HG03039 (cell line): ENCODE measurements around the gene RGL3.
"Not testable (repeated sequence)": the region's sequence is repeated elsewhere in the genome, so short reads cannot be mapped to it uniquely, and the experiment has no call there.

Source experiments
- ATAC-seq: cut with Tn5 transposase; IDR thresholded peaks from one replicate; pipeline ENCODE4 v1.9.1; 2021; ENCODE audit warnings: mild to moderate bottlenecking, moderate library complexity; ENCODE audit not compliant: unreplicated experiment

The RGL3 gene

GRCh38 chr19:11421371-11422098 lies 2.4 kb upstream of the RGL3 start:
- ATAC-seq: no peak

GRCh38 chr19:11420429-11421370 lies 1.6 kb upstream of the RGL3 start:
- ATAC-seq: no peak

- no peak for ATAC-seq
These were observed 993 bp downstream of the RGL3 start for GRCh38 chr19:11418094-11418548.

- ATAC-seq: no peak
These were observed 2.6 kb downstream of the RGL3 start for GRCh38 chr19:11416346-11417052.

GRCh38 chr19:11414544-11414943 lies 4.6 kb downstream of the RGL3 start:
- ATAC-seq: no peak

GRCh38 chr19:11410682-11411081 lies 8.4 kb downstream of the RGL3 start:
- ATAC-seq: no peak

GRCh38 chr19:11408591-11408990 lies 10.5 kb downstream of the RGL3 start:
- ATAC-seq: no peak

- not testable (repeated sequence) for ATAC-seq
These were observed 12.3 kb downstream of the RGL3 start for GRCh38 chr19:11406703-11407236.

- ATAC-seq: no peak
These were observed 13.1 kb downstream of the RGL3 start for GRCh38 chr19:11405846-11406643.

GRCh38 chr19:11404588-11405222 lies 14.4 kb downstream of the RGL3 start:
- ATAC-seq: no peak

- ATAC-seq: no peak
These were observed 17.1 kb downstream of the RGL3 start for GRCh38 chr19:11401808-11402543.

- no peak for ATAC-seq
These were observed 18.3 kb downstream of the RGL3 start for GRCh38 chr19:11400798-11401197.

GRCh38 chr19:11399667-11400066 lies 19.4 kb downstream of the RGL3 start:
- no peak for ATAC-seq

GRCh38 chr19:11397089-11397610 lies 22.0 kb downstream of the RGL3 start:
- ATAC-seq: no peak

GRCh38 chr19:11390933-11391680 lies 28.0 kb downstream of the RGL3 start:
- ATAC-seq: no peak

GRCh38 chr19:11390359-11390758 lies 28.8 kb downstream of the RGL3 start:
- ATAC-seq: no peak

- ATAC-seq: no peak
These were observed 31.7 kb downstream of the RGL3 start for GRCh38 chr19:11387162-11388034.
